Measurements from ENCODE around the gene CENPT.

DNA sequence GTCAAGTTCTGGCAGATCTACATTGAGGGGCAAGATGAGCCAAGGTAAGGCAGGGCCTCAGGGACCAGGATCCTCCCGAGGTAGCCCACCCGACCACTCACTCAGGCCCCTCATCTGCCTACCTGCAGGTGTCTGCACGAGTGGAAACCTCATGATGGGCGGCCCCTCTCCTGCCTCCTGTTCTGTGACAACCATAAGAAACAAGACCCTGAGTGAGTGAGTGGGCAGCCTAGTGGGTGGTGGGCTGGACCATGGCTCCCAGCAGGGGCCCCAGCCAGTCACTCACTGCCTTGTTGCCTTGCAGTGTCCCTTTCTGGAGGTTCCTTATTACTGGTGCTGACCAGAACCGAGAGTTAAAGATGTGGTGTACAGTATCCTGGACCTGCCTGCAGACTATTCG lies 30.7 kb upstream of the CENPT start:
- TF ChIP-seq, protein P1, sequence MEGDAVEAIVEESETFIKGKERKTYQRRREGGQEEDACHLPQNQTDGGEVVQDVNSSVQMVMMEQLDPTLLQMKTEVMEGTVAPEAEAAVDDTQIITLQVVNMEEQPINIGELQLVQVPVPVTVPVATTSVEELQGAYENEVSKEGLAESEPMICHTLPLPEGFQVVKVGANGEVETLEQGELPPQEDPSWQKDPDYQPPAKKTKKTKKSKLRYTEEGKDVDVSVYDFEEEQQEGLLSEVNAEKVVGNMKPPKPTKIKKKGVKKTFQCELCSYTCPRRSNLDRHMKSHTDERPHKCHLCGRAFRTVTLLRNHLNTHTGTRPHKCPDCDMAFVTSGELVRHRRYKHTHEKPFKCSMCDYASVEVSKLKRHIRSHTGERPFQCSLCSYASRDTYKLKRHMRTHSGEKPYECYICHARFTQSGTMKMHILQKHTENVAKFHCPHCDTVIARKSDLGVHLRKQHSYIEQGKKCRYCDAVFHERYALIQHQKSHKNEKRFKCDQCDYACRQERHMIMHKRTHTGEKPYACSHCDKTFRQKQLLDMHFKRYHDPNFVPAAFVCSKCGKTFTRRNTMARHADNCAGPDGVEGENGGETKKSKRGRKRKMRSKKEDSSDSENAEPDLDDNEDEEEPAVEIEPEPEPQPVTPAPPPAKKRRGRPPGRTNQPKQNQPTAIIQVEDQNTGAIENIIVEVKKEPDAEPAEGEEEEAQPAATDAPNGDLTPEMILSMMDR (conservative IDR thresholded peaks at IDR 0.05; ENCODE audit: low read length): no peak
- no peak for TF ChIP-seq EZH2phosphoT487 (IDR thresholded peaks at IDR 0.05; ENCODE audit: borderline replicate concordance, low read depth, low read length)
